NCI-H748 (cell line): ENCODE measurements around the gene CXCL14.
A peak's percentile ranks its signal among the peaks of the same experiment; 100 is the strongest.
"Not testable (repeated sequence)": the region's sequence is repeated elsewhere in the genome, so short reads cannot be mapped to it uniquely, and the experiment has no call there.

ENCODE experiments used
- DNase-seq: peaks from one replicate; lab custom pipeline; 2025; ENCODE audit not compliant: unreplicated experiment; lab: John Stamatoyannopoulos, UW

CXCL14 gene

GRCh38 chr5:135545099-135545498 is 33.7 kb downstream of the CXCL14 start:
- DNase-seq: no peak

- DNase-seq: peak; percentile 59
These were observed 35.1 kb downstream of the CXCL14 start for GRCh38 chr5:135543485-135544304.

DNA sequence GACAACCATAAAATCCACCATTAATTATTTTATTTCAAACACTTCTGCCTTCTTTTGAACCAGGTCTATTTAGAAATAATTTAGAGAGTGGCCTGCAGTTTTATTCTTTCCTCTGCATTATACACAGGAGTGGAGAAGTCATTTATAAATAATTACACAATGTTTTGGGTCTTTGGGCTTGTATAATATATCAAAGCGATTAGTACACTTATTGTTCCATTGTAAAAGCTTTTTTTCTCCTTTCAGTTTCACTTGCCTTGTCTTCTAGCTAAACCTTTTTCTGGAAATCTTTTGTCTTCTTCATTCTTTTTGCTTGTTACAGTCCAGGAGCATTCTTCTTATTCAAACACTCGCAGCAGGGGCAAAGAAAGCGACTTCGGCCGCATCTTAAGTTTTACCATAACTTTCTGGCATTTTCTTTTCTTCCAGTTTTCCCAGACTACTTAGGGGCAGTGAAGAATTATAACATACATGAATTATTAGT is 35.7 kb downstream of the CXCL14 start:
- DNase-seq: no peak

GRCh38 chr5:135541807-135542502 is 36.8 kb downstream of the CXCL14 start:
- no peak for DNase-seq

DNA sequence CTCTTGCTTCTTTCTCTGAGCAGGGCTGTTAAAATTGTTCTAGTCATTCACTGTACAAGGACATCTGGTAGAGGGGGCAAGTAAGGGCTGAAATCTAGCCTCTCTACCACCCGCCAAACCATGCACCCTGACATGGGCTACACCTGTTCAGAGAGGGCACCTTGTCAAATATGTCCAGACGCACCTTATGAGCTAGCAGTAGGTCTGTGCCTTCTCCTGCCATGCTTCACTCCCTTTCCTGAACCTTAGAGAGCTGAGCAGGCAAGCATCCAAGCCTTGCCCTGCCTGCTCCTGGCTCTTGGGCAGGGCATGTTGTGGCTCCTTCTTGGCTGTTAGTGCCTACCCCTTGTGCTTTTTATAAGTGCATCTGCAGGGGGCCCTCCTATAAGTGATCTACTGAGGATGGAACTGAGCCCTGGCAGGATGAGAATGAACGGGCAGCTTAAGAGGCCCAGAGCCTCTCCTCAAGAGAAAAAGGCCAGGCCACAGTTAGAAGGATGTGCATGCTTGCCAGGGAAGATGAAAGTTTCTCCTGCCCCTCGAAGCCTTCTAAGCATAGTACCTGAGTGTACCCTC is 39.3 kb downstream of the CXCL14 start:
- no peak for DNase-seq

DNA sequence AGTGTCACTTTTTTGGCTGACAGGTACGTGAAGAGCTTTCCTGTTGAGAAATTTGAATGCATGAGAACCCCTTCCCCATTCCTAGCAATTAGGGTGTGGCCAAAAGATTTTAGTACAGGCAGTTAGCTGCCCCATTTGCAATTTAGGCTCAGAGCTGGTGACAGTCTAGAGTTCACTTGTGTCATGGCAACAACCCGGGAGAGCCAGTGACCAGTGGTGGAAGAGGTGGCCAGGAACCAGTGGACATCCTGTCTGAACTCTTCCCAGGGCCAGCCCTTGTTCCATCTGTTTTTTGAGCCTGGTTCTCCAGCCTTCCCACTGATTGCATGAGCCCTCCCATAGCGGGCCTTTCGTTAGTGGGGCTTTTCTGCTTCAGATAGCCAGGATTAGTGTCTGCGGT is 40.5 kb downstream of the CXCL14 start:
- DNase-seq: no peak

DNA sequence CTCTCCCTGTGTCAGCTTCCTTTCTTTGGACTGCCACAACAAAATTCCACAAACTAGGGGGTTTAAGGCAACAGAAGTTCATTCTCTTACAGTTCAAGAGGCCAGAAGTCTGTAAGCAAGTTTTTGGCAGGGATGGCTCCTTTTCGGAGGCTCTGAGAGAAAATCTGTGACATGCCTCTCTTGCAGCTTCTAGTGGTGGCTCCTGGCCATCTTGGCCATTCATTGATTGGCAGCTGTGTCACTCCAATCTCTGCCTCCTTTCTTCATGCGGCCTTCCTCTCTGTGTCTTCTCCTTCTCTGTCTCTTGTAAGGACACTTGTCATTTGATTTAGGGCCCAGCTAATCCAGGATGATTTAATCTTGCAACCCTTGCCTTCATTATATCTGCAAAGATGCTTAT is 41.0 kb downstream of the CXCL14 start:
- DNase-seq: no peak

GRCh38 chr5:135537271-135537670 is 41.5 kb downstream of the CXCL14 start:
- DNase-seq: no peak

GRCh38 chr5:135535820-135536801 is 42.7 kb downstream of the CXCL14 start, which contains the start of gene NEUROG1:
TSS of gene NEUROG1 (minus strand) at chr5:135535964. CDS start at chr5:135535690, 274 bp downstream.
- peak; percentile 92 for DNase-seq

DNA sequence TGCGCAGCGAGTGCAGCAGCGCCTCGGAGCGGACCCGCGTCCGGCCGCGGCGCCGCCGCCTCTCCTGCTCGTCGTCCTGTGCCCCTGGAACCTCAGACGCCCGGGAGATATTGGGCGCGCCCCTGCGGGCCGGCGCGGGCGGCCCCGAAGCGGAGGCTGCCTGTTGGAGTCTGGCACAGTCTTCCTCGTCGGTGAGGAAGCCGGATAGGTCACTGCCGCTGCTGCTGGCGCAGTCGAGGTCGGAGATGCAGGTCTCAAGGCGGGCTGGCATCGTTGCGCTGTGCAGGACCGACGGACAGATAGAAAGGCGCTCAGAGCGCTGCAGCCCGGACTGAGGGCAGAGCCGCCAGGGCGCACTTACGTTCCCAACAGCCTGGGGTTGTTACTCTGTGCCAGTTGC is 43.4 kb downstream of the CXCL14 start:
- peak; percentile 42 for DNase-seq

GRCh38 chr5:135534609-135535419 is 44.0 kb downstream of the CXCL14 start:
- DNase-seq: no peak

DNA sequence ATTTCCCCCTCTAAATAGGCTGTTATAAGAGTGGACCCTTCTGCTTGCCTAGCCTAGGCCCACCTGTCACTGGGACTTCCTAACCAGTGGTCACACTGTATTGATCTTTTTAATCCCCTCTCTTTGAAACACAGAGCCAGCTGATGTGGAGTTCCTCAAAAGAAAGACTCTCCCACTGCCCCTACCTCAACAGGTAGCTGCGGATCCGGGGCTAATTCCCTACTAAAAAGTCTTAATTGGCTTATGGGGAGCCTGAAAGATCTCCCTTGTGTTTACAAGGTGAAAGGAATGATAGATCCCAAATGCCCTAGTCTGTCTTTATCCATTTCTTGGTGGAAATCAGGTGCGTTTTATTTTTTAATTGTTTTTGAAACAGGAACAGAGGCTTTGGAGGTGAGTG is 45.0 kb downstream of the CXCL14 start:
- no peak for DNase-seq

GRCh38 chr5:135533334-135533733 is 45.5 kb downstream of the CXCL14 start:
- no peak for DNase-seq

DNA sequence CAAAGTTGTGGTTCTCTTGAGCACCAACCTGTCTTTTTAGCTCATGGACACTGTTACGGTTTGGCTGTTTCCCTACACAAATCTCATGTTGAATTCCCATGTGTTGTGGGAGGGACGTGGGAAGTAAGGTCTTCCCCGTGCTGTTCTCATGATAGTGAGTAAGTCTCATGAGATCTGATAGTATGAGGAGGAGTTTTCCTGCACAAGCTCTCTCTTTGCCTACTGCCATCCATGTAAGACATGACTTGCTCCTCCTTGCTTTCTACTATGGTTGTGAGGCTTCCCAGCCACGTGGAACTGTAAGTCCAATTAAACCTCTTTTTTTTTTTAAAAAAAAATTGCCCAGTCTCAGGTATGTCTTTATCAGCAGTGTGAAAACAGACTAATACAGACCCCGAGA is 49.2 kb downstream of the CXCL14 start:
- not testable (repeated sequence) for DNase-seq

DNA sequence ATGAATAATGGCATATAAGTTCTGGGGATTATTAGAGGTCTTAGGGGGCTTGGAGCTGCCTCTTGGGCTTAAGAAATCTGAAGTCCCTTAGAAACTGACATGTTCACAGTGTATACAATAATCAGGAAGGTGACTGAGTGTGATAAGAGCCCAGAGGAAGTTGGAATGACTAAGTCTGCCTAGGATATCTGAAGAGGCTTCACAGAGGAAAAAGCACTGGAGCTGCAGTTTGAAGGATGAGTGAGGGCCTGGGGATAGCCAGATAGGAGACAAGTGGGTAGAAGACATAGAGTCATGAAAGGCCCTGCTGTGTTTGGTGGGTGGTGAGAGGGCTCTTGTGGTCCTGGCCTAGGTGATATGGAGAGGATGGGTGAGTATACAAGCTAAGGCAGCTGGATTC is 51.9 kb downstream of the CXCL14 start:
- DNase-seq: no peak

- no peak for DNase-seq
These were observed 56.8 kb downstream of the CXCL14 start for GRCh38 chr5:135521964-135522363.
